Measurements from ENCODE around the gene PPT2. TPM values are rescaled to one million over a fixed set of nuclear protein-coding genes. Genes with fewer than 3 reads are reported as not detected.
A peak's percentile ranks its signal among the peaks of the same experiment; 100 is the strongest.

Gene PPT2
- total and polyA plus RNA-seq, 2 experiments from 2014 or later: 27.2 to 34.3 TPM

DNA sequence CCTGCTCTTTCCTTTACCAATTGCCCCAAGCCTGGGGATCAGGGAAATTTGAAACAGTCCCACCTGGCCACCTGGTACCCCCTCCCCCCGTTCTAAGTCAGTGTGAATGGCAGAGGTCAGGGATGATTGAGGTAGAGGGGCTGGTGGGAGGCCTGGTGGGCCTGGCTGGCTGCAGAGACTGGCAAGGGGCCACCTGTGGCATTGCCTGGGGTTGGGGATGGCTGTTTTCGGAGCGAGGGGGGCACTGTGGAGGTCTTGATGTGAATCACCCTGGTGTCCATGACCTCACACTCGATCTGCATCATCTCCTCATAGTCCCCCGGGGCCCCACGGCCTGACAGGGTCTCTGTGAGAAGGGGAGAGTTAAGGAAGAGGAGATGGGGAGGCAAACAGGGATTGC is 38.3 kb upstream of the PPT2 start:
- peak overlapping the region; percentile 84 for H3K27ac ChIP-seq
- TF ChIP-seq EZH2phosphoT487 (IDR thresholded peaks at IDR 0.05; ENCODE audit: low read depth, severe bottlenecking, unreplicated experiment): no peak
- TF ChIP-seq EZH2 (IDR thresholded peaks at IDR 0.05; ENCODE audit: borderline replicate concordance): no peak
- TF ChIP-seq, protein P1, sequence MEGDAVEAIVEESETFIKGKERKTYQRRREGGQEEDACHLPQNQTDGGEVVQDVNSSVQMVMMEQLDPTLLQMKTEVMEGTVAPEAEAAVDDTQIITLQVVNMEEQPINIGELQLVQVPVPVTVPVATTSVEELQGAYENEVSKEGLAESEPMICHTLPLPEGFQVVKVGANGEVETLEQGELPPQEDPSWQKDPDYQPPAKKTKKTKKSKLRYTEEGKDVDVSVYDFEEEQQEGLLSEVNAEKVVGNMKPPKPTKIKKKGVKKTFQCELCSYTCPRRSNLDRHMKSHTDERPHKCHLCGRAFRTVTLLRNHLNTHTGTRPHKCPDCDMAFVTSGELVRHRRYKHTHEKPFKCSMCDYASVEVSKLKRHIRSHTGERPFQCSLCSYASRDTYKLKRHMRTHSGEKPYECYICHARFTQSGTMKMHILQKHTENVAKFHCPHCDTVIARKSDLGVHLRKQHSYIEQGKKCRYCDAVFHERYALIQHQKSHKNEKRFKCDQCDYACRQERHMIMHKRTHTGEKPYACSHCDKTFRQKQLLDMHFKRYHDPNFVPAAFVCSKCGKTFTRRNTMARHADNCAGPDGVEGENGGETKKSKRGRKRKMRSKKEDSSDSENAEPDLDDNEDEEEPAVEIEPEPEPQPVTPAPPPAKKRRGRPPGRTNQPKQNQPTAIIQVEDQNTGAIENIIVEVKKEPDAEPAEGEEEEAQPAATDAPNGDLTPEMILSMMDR (IDR thresholded peaks at IDR 0.05; ENCODE audit: poor library complexity): no peak
- no peaks in the 10 kb centered on the region for H3K36me3 ChIP-seq (replicated peaks; ENCODE audit: insufficient read depth, low read depth)

DNA sequence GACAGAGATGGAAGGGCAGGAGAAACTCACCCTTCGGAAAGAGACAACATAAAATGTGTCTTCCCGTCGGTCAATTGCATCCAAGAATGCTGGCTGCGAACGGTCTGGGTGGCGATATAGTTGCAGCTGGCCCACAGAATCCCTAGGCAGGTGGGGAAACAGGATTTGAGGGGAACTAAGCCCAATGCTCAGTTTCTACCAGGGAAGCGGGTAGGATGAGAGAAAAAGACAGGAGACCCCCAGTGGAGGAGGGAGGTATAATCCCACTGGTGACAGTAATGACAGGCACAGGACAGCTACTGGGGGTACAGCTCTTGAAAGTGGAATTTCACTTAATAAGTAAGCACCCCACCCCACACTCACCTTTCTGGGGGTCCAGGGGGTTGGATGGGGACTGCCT is 37.3 kb upstream of the PPT2 start:
- no peaks in the 10 kb centered on the region for H3K27me3 ChIP-seq
- 84% methylated on average over 7 of the region's 7 CpGs for WGBS (ENCODE audit: low lambda C conversion rate, missing lambda C conversion rate)
- no peak overlapping the region for H2AFZ ChIP-seq

More for the DNA sequence above, 38.3 kb upstream of the PPT2 start:
- WGBS (ENCODE audit: low lambda C conversion rate, missing lambda C conversion rate): 97% methylated on average over 6 of the region's 6 CpGs
- Histone ChIP-seq H3K4me2 (no peak overlapping the region), H3K79me2 (no peaks in the 10 kb centered on the region), H3K4me1 (ENCODE audit: insufficient read depth) (peaks cover 20% of the 10 kb centered on the region), H4K20me1 (ENCODE audit: insufficient read depth, poor library complexity, severe bottlenecking) (no peaks in the 10 kb centered on the region), H3K9me2 (replicated peaks; ENCODE audit: insufficient read depth) (no peaks in the 10 kb centered on the region), H3K27me3 (no peaks in the 10 kb centered on the region), H2AFZ (no peak overlapping the region), H3K4me3 (no peak overlapping the region), H3K9me3 (ENCODE audit: low read depth) (no peaks in the 10 kb centered on the region)
- no peak for DNase-seq (ENCODE audit: low spot score)

GRCh38 chr6:32117461-32117860 is 36.5 kb upstream of the PPT2 start:
- TF ChIP-seq, protein P1 (IDR thresholded peaks at IDR 0.05; ENCODE audit: poor library complexity): no peak
- TF ChIP-seq EZH2phosphoT487 (IDR thresholded peaks at IDR 0.05; ENCODE audit: low read depth, severe bottlenecking, unreplicated experiment): no peak
- TF ChIP-seq EZH2 (IDR thresholded peaks at IDR 0.05; ENCODE audit: borderline replicate concordance): no peak
- H3K4me1 ChIP-seq (ENCODE audit: insufficient read depth): peaks cover 20% of the 10 kb centered on the region
- no peak overlapping the region for H2AFZ ChIP-seq
- no peaks in the 10 kb centered on the region for H3K9me3 ChIP-seq (ENCODE audit: low read depth)
- H3K79me2 ChIP-seq: no peaks in the 10 kb centered on the region
- no peak overlapping the region for H3K27ac ChIP-seq
- no peaks in the 10 kb centered on the region for H3K27me3 ChIP-seq
- H3K36me3 ChIP-seq (replicated peaks; ENCODE audit: insufficient read depth, low read depth): no peaks in the 10 kb centered on the region
- H3K4me2 ChIP-seq: no peak overlapping the region
- WGBS (ENCODE audit: low lambda C conversion rate, missing lambda C conversion rate): 91% methylated on average over 9 of the region's 9 CpGs
- DNase-seq (ENCODE audit: low spot score): no peak
- H3K4me3 ChIP-seq: no peak overlapping the region
- no peaks in the 10 kb centered on the region for H3K9me2 ChIP-seq (replicated peaks; ENCODE audit: insufficient read depth)
- H4K20me1 ChIP-seq (ENCODE audit: insufficient read depth, poor library complexity, severe bottlenecking): no peaks in the 10 kb centered on the region

More for the DNA sequence above, 37.3 kb upstream of the PPT2 start:
- H3K4me3 ChIP-seq: no peak overlapping the region
- H3K9me2 ChIP-seq (replicated peaks; ENCODE audit: insufficient read depth): no peaks in the 10 kb centered on the region
- no peaks in the 10 kb centered on the region for H4K20me1 ChIP-seq (ENCODE audit: insufficient read depth, poor library complexity, severe bottlenecking)
- no peaks in the 10 kb centered on the region for H3K9me3 ChIP-seq (ENCODE audit: low read depth)
- DNase-seq (ENCODE audit: low spot score): no peak
- peaks cover 20% of the 10 kb centered on the region for H3K4me1 ChIP-seq (ENCODE audit: insufficient read depth)
- no peaks in the 10 kb centered on the region for H3K79me2 ChIP-seq
- TF ChIP-seq, protein P1 (IDR thresholded peaks at IDR 0.05; ENCODE audit: poor library complexity): peak; percentile 34
- TF ChIP-seq EZH2phosphoT487 (IDR thresholded peaks at IDR 0.05; ENCODE audit: low read depth, severe bottlenecking, unreplicated experiment) (no peak), EZH2 (IDR thresholded peaks at IDR 0.05; ENCODE audit: borderline replicate concordance) (no peak)
- H3K27ac ChIP-seq: no peak overlapping the region
- no peak overlapping the region for H3K4me2 ChIP-seq
- H3K36me3 ChIP-seq (replicated peaks; ENCODE audit: insufficient read depth, low read depth): no peaks in the 10 kb centered on the region
